22Rv1 (cell line): ENCODE data around the gene PRRG2.

Experiments
- H3K27ac ChIP-seq: fragments of 450-650 bp; 2 replicates; pipeline ENCODE4 v1.5.1; 2017
- ZFX ChIP-seq: fragments of 450-650 bp; IDR thresholded peaks from 2 replicates; pipeline ENCODE4 v1.6.1; 2017; ENCODE audit warnings: antibody characterized with exemption, borderline replicate concordance
- TF ChIP-seq, protein P1 (sequence below): fragments of 450-650 bp; IDR thresholded peaks from 2 replicates; pipeline ENCODE4 v1.5.1; 2017; ENCODE audit warnings: mild to moderate bottlenecking

Gene PRRG2

DNA sequence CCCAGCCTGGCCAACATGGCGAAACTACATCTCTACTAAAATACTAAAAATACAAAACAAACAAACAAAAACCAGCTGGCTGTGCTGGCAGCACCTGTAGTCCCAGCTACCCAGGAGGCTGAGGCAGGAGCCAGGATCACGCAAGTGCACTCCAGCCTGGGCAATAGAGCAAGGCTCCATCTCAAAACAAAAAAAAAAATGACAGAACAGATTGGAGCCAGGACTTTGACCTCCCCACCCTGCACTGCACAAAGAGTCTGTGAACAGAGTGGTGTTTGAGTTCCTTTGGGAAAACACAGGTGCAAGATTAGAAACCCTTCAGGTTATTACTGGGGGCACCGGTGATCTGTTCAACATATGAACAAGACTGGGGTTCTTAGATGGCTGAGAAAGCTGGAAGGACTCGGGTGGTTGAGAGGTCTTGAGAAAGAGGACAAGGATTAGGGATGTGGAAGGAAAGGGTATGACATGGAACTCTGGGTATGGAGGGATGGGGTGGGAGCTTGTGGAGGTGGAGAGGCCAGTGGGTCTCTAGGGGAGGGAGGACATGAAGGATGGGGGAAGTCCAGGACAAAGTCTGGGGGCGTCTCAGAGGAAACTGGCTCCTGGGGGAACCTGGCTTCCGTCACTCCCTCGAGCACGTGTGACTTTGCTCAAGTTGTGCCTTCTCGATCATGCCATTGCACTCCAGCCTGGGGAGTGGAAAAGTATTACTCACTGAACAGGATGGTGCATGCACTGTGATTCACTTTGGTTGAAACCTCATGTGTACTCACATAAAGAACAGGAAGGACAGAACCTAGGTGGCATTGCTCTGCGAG is 27.5 kb upstream of the PRRG2 start:
- H3K27ac ChIP-seq: peak overlapping the region; percentile 34

DNA sequence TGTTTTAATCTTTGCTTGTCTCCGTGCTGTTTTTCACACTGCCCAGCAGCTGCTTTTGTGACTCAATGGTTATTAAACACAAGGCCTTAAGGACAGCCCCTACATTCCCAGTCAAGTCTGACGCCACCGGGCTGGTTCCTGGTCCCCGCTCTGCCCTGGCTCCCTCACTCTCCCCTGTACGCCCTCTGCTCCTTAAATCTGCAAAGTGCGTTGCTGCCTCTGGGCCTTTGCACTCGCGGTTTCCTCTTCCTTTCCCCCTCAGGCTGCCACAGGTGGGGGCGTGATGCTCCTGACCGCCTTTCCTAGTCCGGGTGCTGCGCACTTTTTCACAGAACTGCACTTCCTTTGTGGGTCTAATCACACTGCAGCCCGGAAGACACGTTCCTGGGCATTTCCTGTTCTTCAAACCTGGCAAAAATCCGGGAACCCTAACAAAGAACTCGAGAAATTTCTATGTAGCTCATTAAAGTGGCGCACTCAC is 26.4 kb upstream of the PRRG2 start:
- no peak overlapping the region for H3K27ac ChIP-seq
- TF ChIP-seq ZFX: no peak
- TF ChIP-seq, protein P1, sequence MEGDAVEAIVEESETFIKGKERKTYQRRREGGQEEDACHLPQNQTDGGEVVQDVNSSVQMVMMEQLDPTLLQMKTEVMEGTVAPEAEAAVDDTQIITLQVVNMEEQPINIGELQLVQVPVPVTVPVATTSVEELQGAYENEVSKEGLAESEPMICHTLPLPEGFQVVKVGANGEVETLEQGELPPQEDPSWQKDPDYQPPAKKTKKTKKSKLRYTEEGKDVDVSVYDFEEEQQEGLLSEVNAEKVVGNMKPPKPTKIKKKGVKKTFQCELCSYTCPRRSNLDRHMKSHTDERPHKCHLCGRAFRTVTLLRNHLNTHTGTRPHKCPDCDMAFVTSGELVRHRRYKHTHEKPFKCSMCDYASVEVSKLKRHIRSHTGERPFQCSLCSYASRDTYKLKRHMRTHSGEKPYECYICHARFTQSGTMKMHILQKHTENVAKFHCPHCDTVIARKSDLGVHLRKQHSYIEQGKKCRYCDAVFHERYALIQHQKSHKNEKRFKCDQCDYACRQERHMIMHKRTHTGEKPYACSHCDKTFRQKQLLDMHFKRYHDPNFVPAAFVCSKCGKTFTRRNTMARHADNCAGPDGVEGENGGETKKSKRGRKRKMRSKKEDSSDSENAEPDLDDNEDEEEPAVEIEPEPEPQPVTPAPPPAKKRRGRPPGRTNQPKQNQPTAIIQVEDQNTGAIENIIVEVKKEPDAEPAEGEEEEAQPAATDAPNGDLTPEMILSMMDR: no peak

More for the DNA sequence above, 27.5 kb upstream of the PRRG2 start:
- TF ChIP-seq ZFX: no peak
- TF ChIP-seq, protein P1: no peak

DNA sequence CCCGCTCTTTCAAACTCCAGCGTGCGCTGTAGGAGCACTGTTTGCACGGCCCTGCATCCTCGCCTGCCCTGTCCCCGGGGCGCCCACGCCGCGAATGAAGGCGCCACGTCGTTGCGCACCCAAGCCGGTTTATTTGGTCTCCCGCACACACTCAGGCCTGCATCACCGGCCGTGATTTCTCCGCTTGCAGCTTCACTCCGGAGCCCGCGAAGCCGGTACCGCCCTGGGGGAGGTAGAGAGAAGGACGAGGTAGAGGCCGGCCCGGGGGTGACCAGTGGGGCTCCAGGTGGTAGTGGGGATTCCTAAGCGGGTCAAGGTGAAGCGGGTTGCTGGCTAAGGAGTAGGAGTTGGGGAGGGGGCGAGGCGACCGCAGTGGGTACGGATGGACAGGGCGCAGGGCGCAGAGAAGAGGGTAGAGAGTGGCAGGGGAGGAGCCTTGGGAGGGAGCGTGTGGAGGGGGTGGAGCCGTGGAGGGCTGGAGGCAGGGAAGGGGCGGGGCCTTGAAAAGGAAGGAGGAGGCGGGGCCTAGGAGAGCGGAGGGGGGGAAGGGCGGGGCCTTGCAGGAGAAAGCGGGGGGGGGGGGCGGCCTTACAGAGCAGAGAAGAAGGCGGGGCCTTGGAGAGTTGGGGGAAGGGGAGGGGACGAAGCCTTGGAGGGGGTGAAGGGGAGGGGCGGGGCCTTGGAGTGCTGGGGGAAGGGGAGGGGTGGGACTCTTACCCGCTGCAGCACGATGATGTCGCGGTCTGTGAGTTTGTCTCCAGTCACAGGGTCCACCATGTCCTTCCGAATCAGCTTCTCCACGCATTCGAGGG is 25.3 kb upstream of the PRRG2 start:
- no peak overlapping the region for H3K27ac ChIP-seq
- no peak for TF ChIP-seq ZFX
- TF ChIP-seq, protein P1: no peak

DNA sequence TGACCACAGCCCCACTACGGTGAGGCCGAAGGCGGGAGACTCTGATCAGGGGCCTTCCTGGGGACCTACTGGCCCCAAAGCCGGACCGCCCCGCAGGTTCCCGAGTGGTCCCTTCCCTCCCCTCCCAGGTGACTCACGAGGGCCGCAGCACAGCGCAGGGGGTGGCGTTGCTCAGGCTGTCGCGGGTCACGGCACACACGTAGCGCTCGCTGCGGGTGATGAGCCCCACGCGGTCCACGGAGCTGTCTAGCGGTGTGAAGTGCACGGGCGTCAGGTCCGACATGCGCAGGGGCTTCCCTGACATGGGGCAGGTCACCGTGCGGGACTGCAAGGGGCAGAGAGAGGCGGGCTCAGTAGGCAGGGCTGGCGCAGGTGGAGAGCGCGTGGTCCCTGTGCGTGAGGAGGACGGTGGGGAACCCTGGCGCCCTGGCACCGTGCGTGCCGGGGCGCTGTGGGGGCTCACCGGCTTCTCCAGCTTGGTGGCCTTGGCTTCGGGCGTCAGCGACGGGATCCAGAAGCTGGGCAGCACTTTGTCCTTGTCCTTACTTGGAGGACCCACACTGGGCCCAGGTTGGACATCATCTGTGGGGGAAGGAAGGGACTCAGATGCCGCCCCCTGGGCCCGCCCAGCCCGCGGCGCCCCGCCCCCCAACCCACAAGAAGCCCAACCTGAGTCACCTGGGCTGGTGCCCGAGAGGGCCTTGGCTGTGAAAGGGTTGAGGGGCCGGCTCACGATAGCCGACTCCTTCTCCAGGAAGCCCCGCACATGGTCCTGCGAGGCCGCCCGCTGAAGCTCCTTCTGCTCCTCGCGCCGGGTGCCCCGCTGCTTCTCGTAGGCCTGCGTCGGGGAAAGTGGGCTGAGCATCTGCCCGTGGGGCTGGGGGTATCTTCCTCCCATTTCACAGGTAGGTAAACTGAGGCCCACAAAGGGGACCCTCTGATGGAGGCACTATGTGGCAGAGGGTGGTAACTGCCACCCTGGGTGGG is 24.4 kb upstream of the PRRG2 start:
- H3K27ac ChIP-seq: no peak overlapping the region
- TF ChIP-seq ZFX: no peak
- TF ChIP-seq, protein P1: no peak

DNA sequence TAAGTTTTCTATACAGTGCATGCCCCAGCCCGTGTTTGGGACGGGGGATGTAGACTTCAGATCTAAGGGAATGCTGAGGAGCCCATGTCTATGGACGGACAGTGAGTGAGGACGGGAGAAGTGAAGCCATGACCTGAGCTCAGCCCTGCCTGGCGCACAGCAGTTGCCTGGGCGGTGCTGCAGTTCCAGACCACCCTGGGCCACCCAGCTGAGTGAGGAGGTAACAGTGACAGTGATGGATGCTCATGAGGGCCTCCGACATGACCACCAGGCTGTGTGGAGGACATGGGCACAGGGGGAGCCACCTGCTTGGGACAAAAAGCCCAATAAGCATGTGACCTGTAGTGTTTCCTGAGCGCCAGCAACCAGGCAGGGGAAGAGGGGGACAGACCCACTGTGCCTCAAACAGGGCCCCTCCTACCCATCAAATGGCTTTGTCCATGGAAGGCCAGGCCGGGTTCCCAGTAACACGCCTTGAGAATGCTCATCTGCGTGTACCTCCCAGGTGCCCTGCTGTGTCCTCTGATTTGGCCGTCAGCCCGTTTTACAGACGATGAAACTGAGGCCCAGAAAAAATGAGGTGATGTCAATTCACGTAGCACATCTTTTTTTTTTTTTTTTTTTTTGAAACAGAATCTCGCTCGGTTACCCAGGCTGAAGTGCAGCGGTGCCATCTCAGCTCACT is 23.3 kb upstream of the PRRG2 start:
- no peak for TF ChIP-seq ZFX
- no peak overlapping the region for H3K27ac ChIP-seq

DNA sequence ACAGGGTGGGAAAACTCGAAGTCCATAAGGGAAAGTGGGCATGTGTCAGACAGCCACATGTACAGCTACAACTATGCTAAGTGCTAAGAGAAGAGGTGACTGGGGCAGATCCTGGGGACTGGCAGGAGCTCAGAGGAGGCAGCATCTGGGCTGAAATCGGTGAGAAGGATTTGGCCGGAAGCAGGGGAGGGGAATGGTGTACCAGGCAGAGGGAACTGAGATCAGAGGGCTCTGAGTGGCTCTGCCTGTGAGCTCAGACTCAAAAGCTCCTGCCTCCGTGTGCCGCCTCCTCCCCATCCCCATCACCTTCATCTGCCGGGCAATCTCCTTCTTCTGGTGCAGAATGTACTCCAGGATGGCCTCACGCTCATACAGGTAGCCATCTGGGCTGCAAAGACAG is 22.5 kb upstream of the PRRG2 start:
- TF ChIP-seq, protein P1: no peak
- TF ChIP-seq ZFX: no peak
- H3K27ac ChIP-seq: no peak overlapping the region
